Activated naive CD4-positive, alpha-beta T cell treated with anti-CD3 and anti-CD28 coated beads, Interleukin-2, amount 50 U/mL, for 24 hours (primary cell): ENCODE measurements around the gene SVEP1.

Source experiments
- H3K27ac Mint-ChIP-seq: one replicate; pipeline ENCODE4 v1.8.0; 2021; ENCODE audit warnings: mild to moderate bottlenecking, mixed read lengths
- H3K27me3 Mint-ChIP-seq: one replicate; pipeline ENCODE4 v1.8.0; 2021; ENCODE audit warnings: mixed read lengths
- H3K36me3 Mint-ChIP-seq: one replicate; pipeline ENCODE4 v1.8.0; 2021; ENCODE audit warnings: mixed read lengths
- H3K4me1 Mint-ChIP-seq: one replicate; pipeline ENCODE4 v1.8.0; 2021; ENCODE audit warnings: mixed read lengths
- H3K4me3 Mint-ChIP-seq: one replicate; pipeline ENCODE4 v1.8.0; 2021; ENCODE audit warnings: mild to moderate bottlenecking, mixed read lengths
- H3K9me3 Mint-ChIP-seq: one replicate; pipeline ENCODE4 v1.8.0; 2021; ENCODE audit warnings: mixed read lengths

SVEP1 gene

DNA sequence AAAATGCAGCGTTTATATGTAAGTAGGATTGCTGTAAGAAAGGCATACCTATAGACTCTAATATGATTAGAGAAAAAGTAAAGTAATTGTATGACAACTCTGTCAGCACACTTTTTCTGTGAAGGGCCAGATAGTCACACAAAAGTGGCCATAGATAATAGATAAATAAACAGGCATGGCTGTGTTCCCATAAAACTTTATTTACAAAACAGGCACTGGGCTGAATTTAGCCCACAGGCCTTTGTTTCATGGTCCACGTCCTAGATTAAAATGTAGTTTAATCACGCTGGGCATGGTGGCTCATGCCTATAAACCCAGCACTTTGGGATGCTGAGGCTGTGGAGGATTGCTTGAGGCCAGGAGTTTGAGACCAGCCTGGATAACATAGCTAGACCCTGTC is 233.2 kb downstream of the SVEP1 start:
- H3K9me3 Mint-ChIP-seq = no peaks in the 10 kb centered on the region
- no peak overlapping the region for H3K27ac Mint-ChIP-seq
- peaks cover 1% of the 10 kb centered on the region for H3K27me3 Mint-ChIP-seq
- H3K36me3 Mint-ChIP-seq = no peaks in the 10 kb centered on the region
- H3K4me3 Mint-ChIP-seq = no peak overlapping the region
- no peaks in the 10 kb centered on the region for H3K4me1 Mint-ChIP-seq

DNA sequence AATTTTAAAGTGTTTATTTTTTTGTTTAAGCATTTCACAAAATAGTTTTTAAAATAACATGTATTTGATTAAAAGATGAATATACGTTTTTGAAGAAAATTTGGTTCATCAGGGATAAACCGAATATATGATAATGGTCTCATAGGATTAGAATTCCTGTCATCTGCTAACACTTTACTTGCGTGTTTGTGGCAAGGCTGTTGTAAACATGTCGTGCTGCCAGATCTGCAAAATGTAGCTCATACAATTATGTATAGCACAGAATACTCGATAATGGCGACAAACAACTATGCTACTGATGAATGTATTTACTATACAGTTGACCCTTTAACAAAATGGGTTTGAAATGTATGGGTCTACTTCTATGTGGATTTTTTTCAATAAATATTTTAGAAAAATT is 234.7 kb downstream of the SVEP1 start:
- Mint-ChIP-seq H3K4me3 (no peak overlapping the region), H3K36me3 (no peaks in the 10 kb centered on the region), H3K27ac (no peak overlapping the region), H3K9me3 (peaks cover 4% of the 10 kb centered on the region), H3K27me3 (peaks cover 1% of the 10 kb centered on the region), H3K4me1 (no peaks in the 10 kb centered on the region)

DNA sequence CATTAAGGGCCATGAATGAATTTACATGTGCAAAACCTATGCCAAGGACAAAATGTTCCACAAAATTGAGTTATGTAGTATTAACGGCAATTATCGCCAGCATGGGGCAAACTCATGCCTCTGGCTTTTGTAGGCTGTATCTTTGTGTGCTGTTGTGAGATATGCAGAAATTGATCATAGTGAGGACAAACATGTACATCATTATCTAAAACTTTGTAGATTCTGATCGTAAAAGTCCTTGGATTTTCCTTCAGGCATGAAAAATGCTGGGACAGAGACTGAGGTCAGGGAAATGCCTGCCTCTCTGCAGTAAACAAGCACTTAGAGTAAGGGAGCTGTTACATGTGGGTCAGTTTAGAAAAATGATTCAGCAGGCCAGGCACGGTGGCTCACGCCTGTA is 236.0 kb downstream of the SVEP1 start:
- no peaks in the 10 kb centered on the region for H3K36me3 Mint-ChIP-seq
- no peaks in the 10 kb centered on the region for H3K4me1 Mint-ChIP-seq
- H3K4me3 Mint-ChIP-seq = no peak overlapping the region
- no peak overlapping the region for H3K27ac Mint-ChIP-seq
- H3K27me3 Mint-ChIP-seq = peaks cover 1% of the 10 kb centered on the region
- H3K9me3 Mint-ChIP-seq = peaks cover 4% of the 10 kb centered on the region

DNA sequence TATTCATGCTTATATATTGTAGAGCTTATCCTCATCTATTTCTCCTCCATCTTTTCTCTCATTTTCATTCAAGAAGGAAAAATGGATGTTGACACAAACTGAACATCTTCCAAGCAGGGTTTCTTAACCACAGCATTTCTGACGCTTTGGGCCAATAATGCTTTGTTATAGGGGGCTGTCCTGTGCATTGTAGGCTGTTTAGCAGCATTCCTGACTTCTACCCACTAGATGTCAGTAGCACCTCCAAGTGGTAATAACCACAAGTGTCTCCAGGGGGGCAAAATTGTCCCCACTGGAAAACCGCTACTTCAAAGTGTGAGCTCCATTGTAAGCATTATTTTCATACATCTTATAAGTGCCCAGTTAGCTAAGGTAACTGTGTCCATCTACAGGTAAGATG is 239.2 kb downstream of the SVEP1 start:
- no peak overlapping the region for H3K4me3 Mint-ChIP-seq
- H3K9me3 Mint-ChIP-seq = peaks cover 4% of the 10 kb centered on the region
- H3K4me1 Mint-ChIP-seq = no peaks in the 10 kb centered on the region
- H3K27ac Mint-ChIP-seq = no peak overlapping the region
- H3K36me3 Mint-ChIP-seq = no peaks in the 10 kb centered on the region
- H3K27me3 Mint-ChIP-seq = peaks cover 1% of the 10 kb centered on the region

DNA sequence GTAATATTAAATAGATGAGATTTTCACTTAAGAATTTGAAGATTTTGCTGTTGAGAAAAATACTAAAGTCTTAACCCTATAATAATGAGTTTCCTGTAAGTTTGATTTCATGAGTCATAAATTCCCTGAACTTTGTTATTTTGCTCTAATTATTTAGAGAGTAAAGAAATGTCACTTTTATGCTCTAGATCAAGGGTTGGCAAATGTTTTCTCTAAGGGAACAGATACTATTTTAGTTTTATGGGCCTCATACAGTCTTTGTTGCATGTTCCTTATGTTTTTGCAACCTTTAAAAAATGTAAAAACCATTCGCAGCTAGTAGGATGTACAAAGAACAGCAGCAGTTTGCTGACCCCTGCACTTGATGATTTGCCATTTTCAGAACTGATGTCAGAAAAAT is 241.4 kb downstream of the SVEP1 start:
- H3K4me3 Mint-ChIP-seq = no peak overlapping the region
- H3K9me3 Mint-ChIP-seq = peaks cover 4% of the 10 kb centered on the region
- H3K4me1 Mint-ChIP-seq = no peaks in the 10 kb centered on the region
- no peaks in the 10 kb centered on the region for H3K36me3 Mint-ChIP-seq
- H3K27me3 Mint-ChIP-seq = no peaks in the 10 kb centered on the region
- H3K27ac Mint-ChIP-seq = no peak overlapping the region

DNA sequence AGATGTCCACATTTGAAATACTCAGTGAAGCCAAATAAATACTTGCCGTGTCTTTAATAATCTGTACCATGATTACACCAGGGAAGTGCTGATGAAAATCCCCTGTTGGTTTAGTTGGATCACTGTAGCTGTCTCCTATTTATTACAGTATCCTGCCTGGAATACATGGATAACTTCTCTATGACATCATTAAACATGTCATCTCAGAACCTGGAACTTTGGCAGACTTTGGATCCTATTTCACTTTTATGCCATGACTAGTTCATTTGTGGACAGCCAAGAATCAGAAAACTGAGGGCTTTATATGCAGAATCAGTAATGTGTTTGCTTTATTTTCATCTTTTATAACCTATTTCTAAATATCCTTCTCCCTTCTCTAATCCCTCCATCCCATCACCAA is 241.8 kb downstream of the SVEP1 start, which contains the start of gene TXNDC8:
TSS of gene TXNDC8 (minus strand) at position 137 of the 400 bp plus-strand sequence.
- Mint-ChIP-seq H3K4me1 (no peaks in the 10 kb centered on the region), H3K36me3 (no peaks in the 10 kb centered on the region), H3K4me3 (no peak within 1 kb of the TSS), H3K27me3 (no peaks in the 10 kb centered on the region), H3K9me3 (peaks cover 4% of the 10 kb centered on the region), H3K27ac (no peak within 1 kb of the TSS)

- no peaks in the 10 kb centered on the region for H3K4me1 Mint-ChIP-seq
- H3K4me3 Mint-ChIP-seq = no peak overlapping the region
- no peaks in the 10 kb centered on the region for H3K27me3 Mint-ChIP-seq
- H3K27ac Mint-ChIP-seq = no peak overlapping the region
- H3K9me3 Mint-ChIP-seq = peaks cover 4% of the 10 kb centered on the region
- H3K36me3 Mint-ChIP-seq = no peaks in the 10 kb centered on the region
Observed at GRCh38 chr9:110336363-110336762, 243.2 kb downstream of the SVEP1 start.

GRCh38 chr9:110334871-110335270 is 244.7 kb downstream of the SVEP1 start:
- Mint-ChIP-seq H3K27ac (no peak overlapping the region), H3K4me3 (no peak overlapping the region), H3K9me3 (no peaks in the 10 kb centered on the region), H3K27me3 (no peaks in the 10 kb centered on the region), H3K36me3 (no peaks in the 10 kb centered on the region), H3K4me1 (no peaks in the 10 kb centered on the region)

- no peaks in the 10 kb centered on the region for H3K36me3 Mint-ChIP-seq
- H3K9me3 Mint-ChIP-seq = no peaks in the 10 kb centered on the region
- no peak overlapping the region for H3K27ac Mint-ChIP-seq
- H3K27me3 Mint-ChIP-seq = no peaks in the 10 kb centered on the region
- no peaks in the 10 kb centered on the region for H3K4me1 Mint-ChIP-seq
- H3K4me3 Mint-ChIP-seq = no peak overlapping the region
Observed at GRCh38 chr9:110334183-110334582, 245.4 kb downstream of the SVEP1 start.

- H3K9me3 Mint-ChIP-seq = no peaks in the 10 kb centered on the region
- H3K4me3 Mint-ChIP-seq = no peak overlapping the region
- no peak overlapping the region for H3K27ac Mint-ChIP-seq
- no peaks in the 10 kb centered on the region for H3K4me1 Mint-ChIP-seq
- no peaks in the 10 kb centered on the region for H3K27me3 Mint-ChIP-seq
- no peaks in the 10 kb centered on the region for H3K36me3 Mint-ChIP-seq
Observed at GRCh38 chr9:110332766-110333165, 246.8 kb downstream of the SVEP1 start.

DNA sequence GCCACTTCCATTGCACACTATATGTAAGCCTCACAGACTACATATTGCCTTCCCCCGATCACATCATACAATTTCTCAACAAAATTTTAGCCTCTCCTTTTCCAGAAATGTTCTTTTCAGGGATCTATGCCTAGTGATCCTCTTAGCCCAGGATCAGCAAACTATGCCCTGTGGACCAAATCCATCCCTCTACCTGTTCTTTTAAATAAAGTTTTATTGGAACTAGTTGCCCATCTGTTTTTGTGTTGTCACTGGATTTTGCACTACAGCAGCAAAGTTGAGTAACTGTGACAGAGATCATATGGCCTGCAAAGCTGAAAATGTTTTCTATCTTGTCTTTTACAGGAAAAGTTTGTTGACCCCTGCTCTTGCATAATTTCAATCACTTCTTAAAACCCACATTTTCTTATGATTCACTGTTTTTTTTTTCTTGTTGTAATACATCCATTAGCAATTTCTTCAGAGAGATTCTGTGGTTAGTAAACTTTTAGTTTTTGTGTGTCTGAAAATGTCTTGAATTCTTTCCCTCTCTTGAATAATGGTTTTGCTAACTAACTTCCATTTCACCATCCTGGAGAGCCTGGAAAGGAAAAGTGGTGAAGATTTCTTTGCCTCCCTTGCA is 248.9 kb downstream of the SVEP1 start:
- H3K4me3 Mint-ChIP-seq = no peak overlapping the region

GRCh38 chr9:110329639-110330230 is 249.8 kb downstream of the SVEP1 start:
- Mint-ChIP-seq H3K9me3 (no peaks in the 10 kb centered on the region), H3K4me3 (no peak overlapping the region), H3K27me3 (no peaks in the 10 kb centered on the region), H3K36me3 (no peaks in the 10 kb centered on the region), H3K27ac (no peak overlapping the region), H3K4me1 (no peaks in the 10 kb centered on the region)

More for the DNA sequence above, 248.9 kb downstream of the SVEP1 start:
- H3K27me3 Mint-ChIP-seq = no peaks in the 10 kb centered on the region
- no peaks in the 10 kb centered on the region for H3K4me1 Mint-ChIP-seq
- no peaks in the 10 kb centered on the region for H3K36me3 Mint-ChIP-seq
- H3K27ac Mint-ChIP-seq = no peak overlapping the region
- no peaks in the 10 kb centered on the region for H3K9me3 Mint-ChIP-seq

DNA sequence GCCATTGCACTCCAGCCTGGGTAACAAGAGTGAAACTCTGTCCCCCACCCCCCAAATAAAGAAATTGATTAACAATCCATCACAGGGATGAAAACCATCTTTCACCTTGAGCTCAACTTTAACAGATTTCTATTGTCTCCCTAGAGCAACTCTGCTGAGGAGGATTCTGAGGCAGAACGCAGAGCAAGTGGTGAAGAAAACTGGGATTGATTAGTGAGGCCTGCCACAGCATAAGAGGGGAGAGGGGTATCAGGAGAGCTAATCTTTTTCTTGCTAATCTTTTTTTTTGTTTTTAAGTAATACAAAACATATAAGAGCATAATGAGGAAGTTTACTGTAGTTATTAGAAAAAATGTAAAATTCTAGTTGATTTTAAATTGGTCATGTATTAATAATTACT is 250.8 kb downstream of the SVEP1 start:
- Mint-ChIP-seq H3K4me3 (no peak overlapping the region), H3K27ac (no peak overlapping the region), H3K36me3 (no peaks in the 10 kb centered on the region), H3K4me1 (no peaks in the 10 kb centered on the region), H3K9me3 (no peaks in the 10 kb centered on the region), H3K27me3 (no peaks in the 10 kb centered on the region)

- no peaks in the 10 kb centered on the region for H3K4me1 Mint-ChIP-seq
- H3K36me3 Mint-ChIP-seq = no peaks in the 10 kb centered on the region
- no peak overlapping the region for H3K27ac Mint-ChIP-seq
- H3K27me3 Mint-ChIP-seq = peaks cover 1% of the 10 kb centered on the region
- no peaks in the 10 kb centered on the region for H3K9me3 Mint-ChIP-seq
- no peak overlapping the region for H3K4me3 Mint-ChIP-seq
Observed at GRCh38 chr9:110327716-110328115, 251.8 kb downstream of the SVEP1 start.

GRCh38 chr9:110323818-110324217 is 255.7 kb downstream of the SVEP1 start:
- no peak overlapping the region for H3K4me3 Mint-ChIP-seq
- H3K9me3 Mint-ChIP-seq = no peaks in the 10 kb centered on the region
- peaks cover 4% of the 10 kb centered on the region for H3K27me3 Mint-ChIP-seq
- no peaks in the 10 kb centered on the region for H3K4me1 Mint-ChIP-seq
- no peak overlapping the region for H3K27ac Mint-ChIP-seq
- H3K36me3 Mint-ChIP-seq = no peaks in the 10 kb centered on the region

GRCh38 chr9:110320651-110321445 is 258.7 kb downstream of the SVEP1 start:
- Mint-ChIP-seq H3K4me3 (no peak overlapping the region), H3K27ac (no peak overlapping the region), H3K36me3 (no peaks in the 10 kb centered on the region), H3K4me1 (peaks cover 7% of the 10 kb centered on the region), H3K27me3 (peaks cover 4% of the 10 kb centered on the region), H3K9me3 (no peaks in the 10 kb centered on the region)
